HG03439 (cell line): ENCODE measurements around the gene SAMD1.

Experiments
- ATAC-seq: cut with Tn5 transposase; IDR thresholded peaks from one replicate; pipeline ENCODE4 v1.9.1; 2021; ENCODE audit warnings: mild to moderate bottlenecking, moderate library complexity; ENCODE audit not compliant: unreplicated experiment

Gene SAMD1

GRCh38 chr19:14090509-14091080 is at the start of gene SAMD1:
Gene SAMD1, minus strand, starts transcription at chr19:14090751.
- ATAC-seq = peak; percentile 32

- no peak for ATAC-seq
Measured at GRCh38 chr19:14139944-14140343, 49.4 kb upstream of the SAMD1 start.

GRCh38 chr19:14138576-14139265 is 48.2 kb upstream of the SAMD1 start:
- ATAC-seq = no peak

GRCh38 chr19:14136509-14137281 is 46.1 kb upstream of the SAMD1 start, which contains the start of gene ASF1B:
Gene ASF1B, minus strand, starts transcription at chr19:14136589. Its CDS starts 133 bp downstream, at chr19:14136456.
- ATAC-seq = peak; percentile 84

GRCh38 chr19:14135985-14136508 is 45.5 kb upstream of the SAMD1 start:
- ATAC-seq = no peak

- no peak for ATAC-seq
Measured at GRCh38 chr19:14135355-14135754, 44.8 kb upstream of the SAMD1 start.

GRCh38 chr19:14127929-14128509 is 37.5 kb upstream of the SAMD1 start:
- ATAC-seq = no peak

GRCh38 chr19:14127176-14127575 is 36.6 kb upstream of the SAMD1 start:
- no peak for ATAC-seq

GRCh38 chr19:14122924-14123323 is 32.4 kb upstream of the SAMD1 start:
- ATAC-seq = no peak

GRCh38 chr19:14120497-14120780 is 29.9 kb upstream of the SAMD1 start:
- no peak for ATAC-seq

- no peak for ATAC-seq
Measured at GRCh38 chr19:14119644-14120496, 29.3 kb upstream of the SAMD1 start.

- ATAC-seq = no peak
Measured at GRCh38 chr19:14119146-14119545, 28.6 kb upstream of the SAMD1 start.

- peak; percentile 39 for ATAC-seq
Measured at GRCh38 chr19:14118165-14119051, 27.9 kb upstream of the SAMD1 start.

GRCh38 chr19:14117668-14118164 is 27.2 kb upstream of the SAMD1 start, which contains the start of gene PRKACA:
Gene PRKACA, minus strand, starts transcription at chr19:14117762. Its CDS starts 215 bp downstream, at chr19:14117547.
- peak; percentile 91 for ATAC-seq

- ATAC-seq = peak; percentile 7
Measured at GRCh38 chr19:14116918-14117578, 26.5 kb upstream of the SAMD1 start.

- no peak for ATAC-seq
Measured at GRCh38 chr19:14116525-14116917, 26.0 kb upstream of the SAMD1 start.

GRCh38 chr19:14115756-14116155 is 25.2 kb upstream of the SAMD1 start:
- no peak for ATAC-seq

- ATAC-seq = no peak
Measured at GRCh38 chr19:14114854-14115253, 24.3 kb upstream of the SAMD1 start.

- no peak for ATAC-seq
Measured at GRCh38 chr19:14114439-14114838, 23.9 kb upstream of the SAMD1 start.
